ENCODE results near the gene CPNE5. TPM values are rescaled to one million over a fixed set of nuclear protein-coding genes. Genes with fewer than 3 reads are reported as not detected.

The CPNE5 gene
- total RNA-seq, 2 experiments from 2014 or later, result 0.19 to 0.28 TPM

GRCh38 chr6:36719126-36719525, 120.1 kb downstream of the CPNE5 start:
- Mint-ChIP-seq H3K4me1 (ENCODE audit: low read depth) (no peaks in the 10 kb centered on the region), H3K4me3 (no peak overlapping the region), H3K27ac (no peak overlapping the region), H3K36me3 (ENCODE audit: low read depth) (no peaks in the 10 kb centered on the region), H3K9me3 (no peaks in the 10 kb centered on the region), H3K27me3 (no peaks in the 10 kb centered on the region)
- ATAC-seq (ENCODE audit: poor library complexity) (no peak), DNase-seq (no peak)
- no peaks in the 10 kb centered on the region for H3K27me3 ChIP-seq (ENCODE audit: control insufficient read depth in 1 of 2, insufficient read depth in 2 of 2, low read length in 2 of 2)
- H3K36me3 ChIP-seq (ENCODE audit: insufficient read depth, low read length), result no peaks in the 10 kb centered on the region
- intact Hi-C loops (cut with DNase I, micrococcal nuclease), result no loop called here
- TF ChIP-seq CTCF (IDR thresholded peaks at IDR 0.05), result no peak
- no peaks in the 10 kb centered on the region for H3K4me1 ChIP-seq (ENCODE audit: insufficient read depth, low read length)
- no peak overlapping the region for H3K27ac ChIP-seq (ENCODE audit: low read depth in 1 of 2, low read length in 2 of 2)
- H3K9me3 ChIP-seq (ENCODE audit: control insufficient read depth in 1 of 2, insufficient read depth in 1 of 2, low read length in 2 of 2), result no peaks in the 10 kb centered on the region
- ChIA-PET POLR2A (no interaction called here), CTCF (no interaction called here)
- H3K4me3 ChIP-seq (ENCODE audit: low read length), result no peak overlapping the region

GRCh38 chr6:36718560-36718959, 120.7 kb downstream of the CPNE5 start:
- Histone ChIP-seq H3K9me3 (ENCODE audit: control insufficient read depth in 1 of 2, insufficient read depth in 1 of 2, low read length in 2 of 2) (no peaks in the 10 kb centered on the region), H3K27me3 (ENCODE audit: control insufficient read depth in 1 of 2, insufficient read depth in 2 of 2, low read length in 2 of 2) (no peaks in the 10 kb centered on the region), H3K27ac (ENCODE audit: low read depth in 1 of 2, low read length in 2 of 2) (no peak overlapping the region), H3K4me1 (ENCODE audit: insufficient read depth, low read length) (no peaks in the 10 kb centered on the region), H3K36me3 (ENCODE audit: insufficient read depth, low read length) (no peaks in the 10 kb centered on the region), H3K4me3 (ENCODE audit: low read length) (no peak overlapping the region)
- no peak overlapping the region for H3K27ac Mint-ChIP-seq
- no peaks in the 10 kb centered on the region for H3K4me1 Mint-ChIP-seq (ENCODE audit: low read depth)
- TF ChIP-seq CTCF (IDR thresholded peaks at IDR 0.05), result no peak
- no peak for ATAC-seq (ENCODE audit: poor library complexity)
- H3K9me3 Mint-ChIP-seq, result no peaks in the 10 kb centered on the region
- H3K36me3 Mint-ChIP-seq (ENCODE audit: low read depth), result no peaks in the 10 kb centered on the region
- intact Hi-C loops (cut with DNase I, micrococcal nuclease), result no loop called here
- CTCF ChIA-PET, result no interaction called here
- H3K27me3 Mint-ChIP-seq, result no peaks in the 10 kb centered on the region
- no peak for DNase-seq
- no peak overlapping the region for H3K4me3 Mint-ChIP-seq
- POLR2A ChIA-PET, result no interaction called here

- H3K36me3 ChIP-seq (ENCODE audit: insufficient read depth, low read length), result no peaks in the 10 kb centered on the region
- no peaks in the 10 kb centered on the region for H3K27me3 ChIP-seq (ENCODE audit: control insufficient read depth in 1 of 2, insufficient read depth in 2 of 2, low read length in 2 of 2)
- Mint-ChIP-seq H3K36me3 (ENCODE audit: low read depth) (no peaks in the 10 kb centered on the region), H3K27ac (no peak overlapping the region), H3K4me3 (no peak overlapping the region), H3K4me1 (ENCODE audit: low read depth) (no peaks in the 10 kb centered on the region), H3K27me3 (no peaks in the 10 kb centered on the region), H3K9me3 (no peaks in the 10 kb centered on the region)
- intact Hi-C loops (cut with DNase I, micrococcal nuclease), result no loop called here
- H3K4me3 ChIP-seq (ENCODE audit: low read length), result no peak overlapping the region
- TF ChIP-seq CTCF (IDR thresholded peaks at IDR 0.05), result no peak
- ChIA-PET POLR2A (no interaction called here), CTCF (no interaction called here)
- DNase-seq (no peak), ATAC-seq (ENCODE audit: poor library complexity) (no peak)
- H3K9me3 ChIP-seq (ENCODE audit: control insufficient read depth in 1 of 2, insufficient read depth in 1 of 2, low read length in 2 of 2), result no peaks in the 10 kb centered on the region
- no peak overlapping the region for H3K27ac ChIP-seq (ENCODE audit: low read depth in 1 of 2, low read length in 2 of 2)
- no peaks in the 10 kb centered on the region for H3K4me1 ChIP-seq (ENCODE audit: insufficient read depth, low read length)
Measured at GRCh38 chr6:36717871-36718540, 121.2 kb downstream of the CPNE5 start.
